Lower lobe of right lung (tissue), 2 donors: ENCODE measurements around the gene IYD. TPM values are rescaled to one million over a fixed set of nuclear protein-coding genes. Genes with fewer than 3 reads are reported as not detected.
A peak's percentile ranks its signal among the peaks of the same experiment; 100 is the strongest.

Experiments used
- ATAC-seq, 2 donors: fragments of 200-7000 bp; cut with Tn5 transposase; one replicate each; pipeline ENCODE4 v1.9.1; 2020 to 2022; ENCODE audit warnings: mild to moderate bottlenecking in 2 of 2, moderate library complexity in 2 of 2
- DNase-seq: peaks from one replicate; pipeline ENCODE4 v3.0.0-alpha.2; 2020
- H3K27ac ChIP-seq: fragments of 200-600 bp; one replicate; pipeline ENCODE4 v1.8.0; 2022
- H3K27me3 ChIP-seq: fragments of 200-600 bp; one replicate; pipeline ENCODE4 v1.8.0; 2022; ENCODE audit warnings: low read depth
- H3K36me3 ChIP-seq: fragments of 200-600 bp; one replicate; pipeline ENCODE4 v1.8.0; 2022; ENCODE audit warnings: mild to moderate bottlenecking
- H3K4me1 ChIP-seq: fragments of 200-600 bp; one replicate; pipeline ENCODE4 v1.8.0; 2022
- H3K4me3 ChIP-seq: fragments of 200-600 bp; one replicate; pipeline ENCODE4 v1.8.0; 2022; ENCODE audit warnings: mild to moderate bottlenecking
- H3K9me3 ChIP-seq: fragments of 200-600 bp; one replicate; pipeline ENCODE4 v1.8.0; 2022
- intact Hi-C: fragments of 100-400 bp; cut with DNase I; formaldehyde crosslinking; loops from one replicate; pipeline ENCODE4 v1.11.0; 2022
- total RNA-seq: library from RNA; stranded (reverse); fragmentation: NEBNext Ultra II Directional; extraction: Animal tissue kit (Norgen Biotek cat#: 25700); gene quantifications from one replicate; pipeline ENCODE4 v1.2.1, GENCODE V29; 2021
- TF ChIP-seq, protein P1 (sequence below): fragments of 200-600 bp; IDR thresholded peaks from one replicate; pipeline ENCODE4 v1.8.0; 2022; ENCODE audit warnings: antibody characterized with exemption, mild to moderate bottlenecking
- donor health status: DM: no; HTN: yes; CAD: no; lungs with severe emphysema.

IYD gene
- total RNA-seq, 1 donor from 2014 or later: 1.9 TPM

DNA sequence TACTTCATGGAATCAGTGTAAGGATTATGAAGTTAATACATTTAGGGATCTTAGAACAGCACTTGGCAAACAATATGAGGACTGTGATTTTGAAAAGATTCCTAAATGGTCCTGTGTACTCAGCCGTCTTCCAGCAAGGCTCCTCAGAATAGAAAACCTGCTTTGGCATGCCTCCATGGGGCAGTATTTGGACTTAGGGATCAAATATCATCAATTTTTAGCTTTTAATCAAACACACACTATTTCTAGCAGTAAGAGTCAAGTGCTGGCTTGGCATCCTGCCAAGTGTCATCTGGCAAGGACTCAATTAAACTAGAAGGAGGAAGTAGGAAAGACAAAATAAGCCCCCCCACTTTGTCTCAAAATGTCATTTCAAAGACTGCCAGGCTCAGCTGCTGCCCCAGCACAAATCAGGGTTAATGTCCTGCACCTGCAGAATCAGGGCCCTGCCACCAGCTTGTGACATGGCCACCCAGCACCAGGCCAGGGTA, 40.8 kb downstream of the IYD start:
- ATAC-seq (peak; percentile 18 to 55), DNase-seq (peak; percentile 67)
- Histone ChIP-seq H3K4me3 (no peak overlapping the region), H3K27ac (peak overlapping the region; percentile 10), H3K27me3 (no peaks in the 10 kb centered on the region), H3K36me3 (no peaks in the 10 kb centered on the region), H3K4me1 (peaks cover 22% of the 10 kb centered on the region), H3K9me3 (no peaks in the 10 kb centered on the region)
- intact Hi-C loops: loop anchor here (10.0 kb wide), 1 partner anchor 335 kb away; no protein-coding TSS in a partner anchor
- TF ChIP-seq, protein P1, sequence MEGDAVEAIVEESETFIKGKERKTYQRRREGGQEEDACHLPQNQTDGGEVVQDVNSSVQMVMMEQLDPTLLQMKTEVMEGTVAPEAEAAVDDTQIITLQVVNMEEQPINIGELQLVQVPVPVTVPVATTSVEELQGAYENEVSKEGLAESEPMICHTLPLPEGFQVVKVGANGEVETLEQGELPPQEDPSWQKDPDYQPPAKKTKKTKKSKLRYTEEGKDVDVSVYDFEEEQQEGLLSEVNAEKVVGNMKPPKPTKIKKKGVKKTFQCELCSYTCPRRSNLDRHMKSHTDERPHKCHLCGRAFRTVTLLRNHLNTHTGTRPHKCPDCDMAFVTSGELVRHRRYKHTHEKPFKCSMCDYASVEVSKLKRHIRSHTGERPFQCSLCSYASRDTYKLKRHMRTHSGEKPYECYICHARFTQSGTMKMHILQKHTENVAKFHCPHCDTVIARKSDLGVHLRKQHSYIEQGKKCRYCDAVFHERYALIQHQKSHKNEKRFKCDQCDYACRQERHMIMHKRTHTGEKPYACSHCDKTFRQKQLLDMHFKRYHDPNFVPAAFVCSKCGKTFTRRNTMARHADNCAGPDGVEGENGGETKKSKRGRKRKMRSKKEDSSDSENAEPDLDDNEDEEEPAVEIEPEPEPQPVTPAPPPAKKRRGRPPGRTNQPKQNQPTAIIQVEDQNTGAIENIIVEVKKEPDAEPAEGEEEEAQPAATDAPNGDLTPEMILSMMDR: no peak

DNA sequence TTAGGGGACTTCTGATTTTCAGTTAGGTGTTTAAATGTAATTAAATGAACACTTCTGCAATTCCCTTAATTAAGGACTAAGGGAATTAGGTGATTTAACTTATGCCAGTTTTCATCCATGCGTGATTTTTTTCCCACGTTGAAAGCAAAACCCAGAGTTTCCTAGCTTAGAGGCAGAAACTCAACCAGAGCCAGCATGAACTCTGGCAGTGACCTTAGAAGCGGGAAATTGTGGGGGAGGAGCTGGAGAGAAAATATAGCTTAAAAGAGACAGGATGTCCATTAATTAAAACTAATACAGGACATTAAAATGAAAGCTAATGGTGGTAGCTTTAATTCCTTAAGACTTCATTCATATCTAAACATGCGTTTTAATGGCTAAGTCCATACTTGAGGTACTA, 41.6 kb downstream of the IYD start:
- intact Hi-C loops: loop anchor here (10.0 kb wide), 1 partner anchor 334 kb away; no protein-coding TSS in a partner anchor
- ATAC-seq: peak in 1 of 2 donors; percentile 15

DNA sequence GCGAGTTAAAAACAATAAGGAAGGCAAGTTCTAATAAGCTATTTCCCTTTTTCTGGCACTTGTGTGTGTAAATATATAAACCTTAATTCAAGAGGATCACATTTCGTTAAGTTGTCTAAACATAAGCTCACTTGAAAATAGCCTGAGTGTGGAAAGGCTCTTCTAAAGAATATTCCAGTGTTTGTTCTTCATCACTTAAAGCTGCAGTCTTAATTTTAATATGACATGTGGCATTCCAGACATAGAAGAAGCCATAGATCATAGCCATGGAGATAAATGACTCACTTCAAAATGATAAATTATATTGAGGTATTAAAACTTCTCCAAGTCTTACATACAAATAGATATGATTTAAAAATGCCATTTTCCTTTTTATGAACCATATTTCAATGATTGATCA, 42.1 kb downstream of the IYD start:
- peak in 1 of 2 donors; percentile 70 for ATAC-seq
- H3K27me3 ChIP-seq: no peaks in the 10 kb centered on the region
- TF ChIP-seq, protein P1: no peak
- H3K4me3 ChIP-seq: no peak overlapping the region
- H3K9me3 ChIP-seq: no peaks in the 10 kb centered on the region
- H3K4me1 ChIP-seq: peaks cover 22% of the 10 kb centered on the region
- intact Hi-C loops: loop anchor here (10.0 kb wide), 1 partner anchor 334 kb away; no protein-coding TSS in a partner anchor
- no peak for DNase-seq
- H3K27ac ChIP-seq: no peak overlapping the region
- no peaks in the 10 kb centered on the region for H3K36me3 ChIP-seq

More for the DNA sequence above, 41.6 kb downstream of the IYD start:
- Histone ChIP-seq H3K4me3 (no peak overlapping the region), H3K27me3 (no peaks in the 10 kb centered on the region), H3K4me1 (peaks cover 22% of the 10 kb centered on the region), H3K36me3 (no peaks in the 10 kb centered on the region), H3K9me3 (no peaks in the 10 kb centered on the region), H3K27ac (no peak overlapping the region)
- no peak for DNase-seq
- TF ChIP-seq, protein P1: no peak

DNA sequence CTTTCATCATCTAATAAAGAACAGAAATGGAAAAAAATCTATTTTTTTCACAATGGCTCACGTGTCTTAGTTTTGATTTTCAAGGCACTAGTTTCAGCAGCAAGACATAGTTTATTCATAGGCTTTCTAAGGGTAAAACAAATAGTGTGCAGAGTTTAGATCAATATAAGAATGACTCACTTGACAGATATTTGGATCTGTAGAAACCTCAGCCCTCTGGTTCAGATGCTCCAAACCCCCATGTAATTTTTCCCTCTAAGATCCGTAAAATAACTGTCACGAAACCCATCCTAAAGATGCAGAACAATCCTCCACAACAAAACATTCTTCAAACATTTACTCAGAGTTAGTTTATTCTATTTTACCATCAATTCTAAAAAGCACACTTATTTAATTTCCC, 43.4 kb downstream of the IYD start:
- Histone ChIP-seq H3K4me1 (peaks cover 22% of the 10 kb centered on the region), H3K4me3 (no peak overlapping the region), H3K36me3 (no peaks in the 10 kb centered on the region), H3K27ac (no peak overlapping the region), H3K27me3 (no peaks in the 10 kb centered on the region), H3K9me3 (no peaks in the 10 kb centered on the region)
- ATAC-seq: no peak
- TF ChIP-seq, protein P1: no peak
- no peak for DNase-seq
- intact Hi-C loops: loop anchor here (10.0 kb wide), 1 partner anchor 333 kb away; no protein-coding TSS in a partner anchor

DNA sequence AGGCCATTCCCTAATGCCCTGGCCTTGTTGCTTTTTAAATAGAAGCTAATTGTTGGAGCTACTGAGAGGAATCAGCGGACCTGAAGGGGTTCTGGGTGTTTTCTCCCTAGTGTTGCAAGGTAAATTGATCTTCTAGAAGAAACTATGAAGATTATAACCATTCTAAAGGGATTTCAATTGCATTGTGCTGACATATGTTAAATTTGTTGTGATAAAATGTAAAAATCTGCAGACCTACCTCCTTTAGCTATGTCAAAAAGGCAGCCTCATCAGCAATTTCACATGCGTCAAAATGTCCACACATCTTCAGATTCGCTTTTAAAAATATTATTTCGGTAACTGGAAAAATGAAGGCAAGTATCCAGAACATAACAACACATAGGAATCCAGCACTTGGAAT, 44.4 kb downstream of the IYD start:
- H3K4me1 ChIP-seq: peaks cover 27% of the 10 kb centered on the region
- DNase-seq (no peak), ATAC-seq (no peak)
- H3K9me3 ChIP-seq: no peaks in the 10 kb centered on the region
- intact Hi-C loops: loop anchor here (10.0 kb wide), 1 partner anchor 332 kb away; no protein-coding TSS in a partner anchor
- no peaks in the 10 kb centered on the region for H3K27me3 ChIP-seq
- TF ChIP-seq, protein P1: no peak
- no peak overlapping the region for H3K27ac ChIP-seq
- no peak overlapping the region for H3K4me3 ChIP-seq
- H3K36me3 ChIP-seq: no peaks in the 10 kb centered on the region
